ENCODE measurements around the gene PBX2.
A peak's percentile ranks its signal among the peaks of the same experiment; 100 is the strongest.
"Not testable (repeated sequence)": the region's sequence is repeated elsewhere in the genome, so short reads cannot be mapped to it uniquely, and the experiment has no call there.

The PBX2 gene

GRCh38 chr6:32202186-32202585, 12.2 kb upstream of the PBX2 start:
- no peak for DNase-seq

DNA sequence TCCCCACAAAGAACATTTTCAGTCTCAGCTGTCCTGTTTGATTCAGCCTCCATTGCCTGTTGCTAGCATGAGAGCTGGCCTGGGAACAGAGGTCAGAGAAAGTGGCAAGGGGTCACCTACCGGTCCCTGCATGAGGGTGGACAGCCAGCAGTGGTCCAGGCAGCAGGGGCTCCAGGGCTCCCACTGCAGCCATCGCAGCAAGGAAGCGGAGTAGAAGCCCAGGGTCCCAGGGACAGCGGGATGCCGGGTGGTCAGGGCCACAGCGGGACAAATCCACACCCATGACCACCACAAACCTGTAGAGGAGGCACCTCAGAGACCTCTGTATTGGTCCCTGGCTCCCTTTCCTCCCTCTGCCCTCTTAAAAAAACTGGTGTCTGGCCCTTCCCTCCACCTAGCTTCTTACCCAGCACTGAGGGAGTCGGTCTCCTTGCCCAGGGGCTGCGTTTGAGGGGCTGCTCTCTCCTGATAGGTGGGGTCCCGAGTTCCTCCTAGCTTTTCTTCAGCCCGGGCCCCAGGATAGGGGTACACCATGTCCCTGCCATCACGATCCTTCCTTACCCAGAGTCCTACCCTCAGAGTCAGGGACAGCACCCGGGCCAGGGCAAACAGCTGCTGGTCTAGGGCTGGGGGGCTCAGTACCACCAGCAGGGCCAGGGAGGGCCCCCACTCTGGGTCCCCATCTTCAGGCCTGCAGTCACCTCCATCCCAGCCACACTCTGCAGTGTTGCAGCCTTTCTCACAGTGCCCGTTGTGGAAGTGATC, 10.9 kb upstream of the PBX2 start:
- DNase-seq = no peak

GRCh38 chr6:32198866-32199265, 8.9 kb upstream of the PBX2 start:
- DNase-seq = no peak

DNA sequence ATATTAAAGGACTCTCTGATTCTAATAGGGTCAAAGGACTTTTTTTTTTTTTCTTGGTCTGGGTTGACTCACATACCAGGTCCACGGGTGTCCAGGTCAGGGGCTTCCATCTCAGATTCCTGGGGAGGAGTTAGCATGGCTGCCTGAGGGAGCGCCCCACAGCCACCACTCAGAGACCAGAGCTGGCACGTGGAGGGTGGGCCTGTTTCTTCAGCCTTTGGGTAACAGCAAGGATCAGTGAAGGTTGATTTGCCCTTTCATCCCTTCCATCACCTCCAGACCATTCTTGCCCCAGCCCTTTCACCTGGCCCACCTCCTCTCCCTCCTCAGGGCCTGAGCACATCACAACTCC, 8.3 kb upstream of the PBX2 start:
- no peak for DNase-seq

DNA sequence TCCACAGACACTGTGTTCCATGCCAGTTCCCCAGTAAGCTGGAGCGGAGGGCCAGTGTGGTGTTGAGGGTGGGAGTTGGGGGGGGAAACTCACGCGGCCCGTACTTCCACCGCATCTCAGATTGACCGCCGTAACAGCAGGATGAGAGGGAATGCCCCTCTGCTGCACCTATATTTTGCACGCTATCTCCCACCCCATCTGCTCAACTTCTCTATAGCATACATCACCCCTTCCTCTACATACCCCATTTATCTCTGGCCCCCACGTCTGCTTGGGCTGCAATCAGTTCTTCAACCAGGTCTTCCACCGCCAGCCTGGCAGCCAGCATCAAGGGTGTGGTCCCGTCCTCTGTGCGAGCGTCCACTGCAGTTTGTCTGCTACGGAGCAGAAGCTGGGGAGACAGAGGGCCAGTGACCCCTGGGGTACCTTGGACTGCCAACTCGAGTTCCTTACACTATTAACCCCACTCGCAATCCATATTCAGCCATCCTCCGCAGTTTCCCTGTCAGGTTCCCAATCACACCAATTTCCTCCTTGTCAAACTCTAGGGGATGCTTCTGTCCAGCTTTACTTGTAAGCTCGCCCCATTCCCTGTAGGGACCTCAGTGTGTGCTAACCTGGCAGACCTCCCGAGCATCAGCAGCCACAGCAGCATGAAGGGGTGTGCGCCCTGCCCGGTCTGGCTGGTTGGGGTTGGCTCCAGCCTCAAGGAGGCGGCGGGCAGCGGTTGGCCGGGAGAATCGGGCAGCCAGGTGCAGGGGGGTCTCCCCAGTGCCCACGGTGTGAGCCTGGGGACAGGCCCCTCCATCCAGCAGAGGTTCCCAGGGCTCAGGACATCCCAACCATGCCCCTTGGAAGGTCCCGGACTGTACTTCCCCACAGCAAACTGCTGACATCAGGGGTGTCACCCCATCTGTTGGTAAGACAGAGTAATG, 6.9 kb upstream of the PBX2 start:
- no peak for DNase-seq

DNA sequence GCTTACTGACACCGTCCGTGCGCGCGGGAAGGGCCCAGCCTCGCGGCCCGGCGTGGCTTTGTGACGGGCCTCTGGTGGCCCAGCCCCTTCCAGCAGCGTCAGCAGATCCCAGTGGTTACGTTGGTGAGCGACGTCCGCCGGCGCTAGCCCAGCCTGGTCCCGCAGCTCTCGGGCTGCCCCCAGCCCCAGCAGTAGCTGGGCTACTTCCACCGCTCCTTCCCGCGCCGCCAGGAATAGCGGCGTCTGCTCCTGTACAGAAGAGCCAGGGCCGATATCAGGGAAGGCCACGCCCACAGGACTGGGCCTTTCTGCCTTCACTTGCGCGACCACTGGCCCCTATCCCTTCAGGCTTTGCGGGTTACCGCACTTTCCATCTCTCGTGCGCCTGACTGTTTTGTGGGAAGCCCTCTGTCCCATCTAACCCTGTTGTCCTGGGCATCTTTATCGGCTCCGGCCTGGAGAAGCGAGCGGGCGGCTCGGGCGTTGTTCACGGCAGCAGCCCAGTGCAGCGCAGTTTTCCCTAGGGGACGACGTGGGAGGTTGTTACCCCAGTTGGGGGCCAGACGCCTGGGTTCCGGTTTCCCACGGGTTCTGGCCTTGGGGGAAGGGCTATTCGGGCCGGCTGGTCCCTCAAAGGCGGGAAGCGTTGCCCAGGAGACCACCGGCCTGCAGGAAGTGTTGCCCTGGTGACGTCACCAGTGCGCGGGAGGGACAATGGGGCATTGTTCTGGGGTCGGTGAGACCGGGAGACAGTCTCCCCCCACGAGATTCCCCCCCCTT, 6.1 kb upstream of the PBX2 start:
- DNase-seq = peak; percentile 81

GRCh38 chr6:32195652-32195901, 5.6 kb upstream of the PBX2 start:
- DNase-seq = peak; percentile 100

- DNase-seq = no peak
These were observed 5.0 kb upstream of the PBX2 start for GRCh38 chr6:32194825-32195651.

DNA sequence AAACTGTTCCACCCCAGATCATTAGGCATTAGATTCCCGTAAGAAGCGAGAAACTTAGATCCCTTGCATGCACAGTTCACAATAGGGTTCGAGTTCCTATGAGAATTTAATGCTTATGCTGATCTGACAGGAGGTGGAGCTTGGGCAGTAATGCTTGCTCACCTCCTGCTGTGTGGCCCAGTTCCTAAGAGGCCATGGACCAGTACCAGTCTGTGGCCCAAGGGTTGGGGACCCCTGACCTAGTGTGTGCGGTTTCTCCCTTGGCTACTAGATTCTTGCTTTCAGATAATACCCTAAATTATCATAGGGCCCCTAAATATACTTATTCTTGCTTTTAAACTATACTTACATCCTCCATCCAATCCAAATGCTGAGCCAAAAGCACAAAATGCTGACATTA, 4.4 kb upstream of the PBX2 start:
- no peak for DNase-seq

DNA sequence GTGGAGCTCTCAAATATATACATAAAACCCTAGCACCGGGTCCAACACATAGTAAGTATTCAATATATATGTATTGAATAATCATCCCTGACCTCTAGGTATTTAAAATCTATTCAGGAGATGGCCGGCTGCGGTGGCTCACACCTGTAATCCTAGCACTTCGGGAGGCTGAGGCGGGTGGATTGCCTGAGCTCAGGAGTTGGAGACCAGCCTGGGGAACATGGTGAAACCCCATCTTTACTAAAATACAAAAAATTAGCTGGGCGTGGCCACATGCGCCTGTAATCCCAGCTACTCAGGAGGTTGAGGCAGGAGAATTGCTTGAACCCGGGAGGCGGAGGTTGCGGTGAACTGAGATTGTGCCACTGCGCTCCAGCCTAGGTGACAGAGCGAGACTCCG, 3.1 kb upstream of the PBX2 start:
- DNase-seq = not testable (repeated sequence)

DNA sequence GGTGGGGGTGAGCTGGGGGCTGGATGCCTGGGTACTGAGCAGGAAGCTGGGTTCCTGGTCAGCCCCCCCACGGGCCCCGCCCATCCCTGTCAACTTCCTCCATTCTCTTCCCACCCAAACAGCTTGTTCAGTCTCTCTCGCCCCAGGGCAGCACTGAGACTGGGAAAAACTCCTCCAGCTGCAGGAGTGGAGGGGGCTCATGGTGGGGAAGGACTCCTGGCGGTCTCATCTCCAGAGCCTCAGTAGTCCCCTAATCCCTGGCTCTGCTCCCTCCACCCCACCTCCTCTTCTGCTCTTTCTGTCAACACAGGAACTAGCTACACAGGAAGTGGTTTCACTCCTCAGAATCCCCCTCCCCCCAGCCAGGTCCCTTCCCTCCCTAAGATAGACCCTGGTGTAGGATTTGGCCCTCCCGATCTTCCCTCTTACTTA, 2.6 kb upstream of the PBX2 start, which contains the start of gene GPSM3:
Gene GPSM3 (minus strand): TSS at position 36 of the 432 bp plus-strand sequence. CDS start 130 bp downstream, outside the sequence.
- DNase-seq = no peak

- no peak for DNase-seq
These were observed 1.9 kb upstream of the PBX2 start for GRCh38 chr6:32191696-32192607.

DNA sequence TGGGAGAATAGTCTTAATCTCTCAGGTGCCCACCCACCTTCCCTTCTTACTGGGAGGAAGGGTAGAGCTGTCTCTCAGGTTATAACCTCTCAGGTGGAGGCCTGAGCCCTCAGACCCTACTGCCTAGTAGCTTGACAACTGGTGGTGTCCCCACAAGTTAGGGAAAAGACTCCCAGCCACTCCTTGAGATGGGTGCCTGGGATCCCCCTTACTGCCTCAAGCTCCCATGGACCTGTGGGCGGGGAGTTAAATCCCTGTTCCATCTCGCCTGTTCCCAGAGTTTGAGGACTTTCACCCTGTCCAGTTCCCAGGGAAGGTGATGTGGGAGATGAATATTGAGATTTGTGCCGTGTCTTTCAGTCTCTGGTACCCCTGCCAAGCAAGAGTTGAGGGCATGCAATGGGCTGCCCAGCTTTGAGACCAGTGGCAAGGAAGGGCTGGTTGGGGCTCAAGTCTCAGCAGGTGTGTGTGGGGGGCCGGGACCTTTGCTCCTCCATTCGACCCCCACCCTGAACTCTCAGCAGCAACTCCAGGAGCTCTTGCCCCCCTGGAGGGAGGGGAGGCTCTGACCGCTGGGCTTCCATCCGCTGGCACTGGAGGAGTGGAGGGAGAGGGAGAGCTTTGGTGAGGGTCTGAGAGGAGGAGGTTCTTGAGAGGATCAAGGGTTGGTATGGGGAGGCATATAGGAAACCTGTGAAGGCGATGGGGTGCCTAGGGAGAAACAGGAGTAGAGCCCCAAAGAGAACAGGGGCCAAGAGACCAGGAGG, 1.1 kb upstream of the PBX2 start:
- DNase-seq = no peak

GRCh38 chr6:32189742-32190053, 304 bp downstream of the PBX2 start:
- no peak for DNase-seq

- no peak for DNase-seq
These were observed 797 bp downstream of the PBX2 start for GRCh38 chr6:32189069-32189741.

GRCh38 chr6:32188381-32189068, 1.5 kb downstream of the PBX2 start:
- DNase-seq = no peak

DNA sequence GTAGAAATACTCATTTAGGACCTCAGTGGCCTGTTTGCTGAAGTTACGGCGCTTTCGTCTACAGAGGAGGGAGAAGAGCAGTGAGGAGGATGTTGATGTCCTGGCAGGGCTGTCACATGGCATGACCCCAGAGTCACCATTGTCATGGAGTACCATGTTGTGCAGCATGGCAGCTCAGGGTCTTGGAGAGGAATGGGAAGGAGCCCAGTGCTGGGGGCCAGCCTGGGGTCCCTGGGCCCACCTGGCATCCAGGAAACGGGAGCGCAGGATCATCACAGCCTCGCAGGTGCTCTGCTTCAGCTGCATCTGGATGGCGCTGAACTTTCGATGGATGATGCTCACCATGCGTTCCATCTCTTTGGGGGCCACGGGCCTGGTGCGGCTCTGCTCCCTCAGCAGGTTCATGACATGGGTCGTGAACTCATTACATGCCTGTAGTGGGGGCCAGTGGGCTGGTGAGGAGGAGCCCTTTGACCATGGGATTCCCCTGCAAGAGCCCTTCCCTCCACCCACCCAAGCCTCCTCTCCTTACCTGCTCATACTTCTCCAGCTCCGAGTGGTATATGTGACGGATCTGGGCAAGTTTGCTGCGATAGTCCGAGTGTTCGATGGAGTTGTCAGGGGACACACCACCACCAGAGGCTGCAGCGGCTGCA, 2.1 kb downstream of the PBX2 start:
- DNase-seq = not testable (repeated sequence)

GRCh38 chr6:32187009-32187709, 2.8 kb downstream of the PBX2 start:
- no peak for DNase-seq
